Measurements from ENCODE around the gene SURF4.

SURF4 gene

DNA sequence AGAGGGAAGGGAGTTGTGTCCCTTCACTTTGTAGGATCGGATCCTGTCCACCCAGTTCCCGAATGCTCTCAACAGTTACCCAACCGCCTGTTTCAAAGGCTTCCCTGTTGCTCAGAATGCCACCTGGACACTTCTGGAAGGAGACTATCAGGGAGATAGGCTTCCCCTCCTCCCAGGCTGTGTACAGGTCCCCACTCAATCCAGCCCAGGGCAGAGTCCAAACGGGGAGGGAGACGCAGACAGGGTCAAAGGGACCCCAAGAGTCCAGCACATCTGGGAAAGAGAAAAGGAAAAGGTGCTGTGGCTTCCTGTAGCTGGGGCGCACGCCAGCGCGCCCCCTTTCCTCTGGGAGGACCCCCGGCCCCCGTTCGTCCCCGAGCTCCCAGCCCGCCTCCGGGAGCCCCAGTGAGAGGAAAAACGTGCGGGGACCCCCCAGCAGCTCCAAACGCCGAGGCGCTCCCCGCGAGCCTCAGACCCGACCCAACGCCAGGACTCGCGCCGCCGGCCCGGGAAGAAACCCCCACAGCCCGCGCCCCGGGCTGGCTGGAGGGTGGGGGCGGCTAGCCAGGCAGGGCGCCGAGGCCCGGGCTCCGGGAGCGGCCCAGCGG is 640 bp downstream of the SURF4 start:
- DNase-seq (ENCODE audit: low read depth) = no peak
- in situ Hi-C loops (cut with HindIII; ENCODE audit: low sequenced_read_pairs) = loop anchor here (5.0 kb wide), 1 partner anchor 92 kb away; no protein-coding TSS in a partner anchor

GRCh38 chr9:133374612-133375115 is 1.2 kb downstream of the SURF4 start:
- in situ Hi-C loops (cut with HindIII; ENCODE audit: low sequenced_read_pairs) = loop anchor here (5.0 kb wide), 2 partner anchors 43 to 93 kb away; partner anchors contain the start of gene REXO4
- DNase-seq (ENCODE audit: low read depth) = peak; percentile 23
- TF ChIP-seq, protein P1, sequence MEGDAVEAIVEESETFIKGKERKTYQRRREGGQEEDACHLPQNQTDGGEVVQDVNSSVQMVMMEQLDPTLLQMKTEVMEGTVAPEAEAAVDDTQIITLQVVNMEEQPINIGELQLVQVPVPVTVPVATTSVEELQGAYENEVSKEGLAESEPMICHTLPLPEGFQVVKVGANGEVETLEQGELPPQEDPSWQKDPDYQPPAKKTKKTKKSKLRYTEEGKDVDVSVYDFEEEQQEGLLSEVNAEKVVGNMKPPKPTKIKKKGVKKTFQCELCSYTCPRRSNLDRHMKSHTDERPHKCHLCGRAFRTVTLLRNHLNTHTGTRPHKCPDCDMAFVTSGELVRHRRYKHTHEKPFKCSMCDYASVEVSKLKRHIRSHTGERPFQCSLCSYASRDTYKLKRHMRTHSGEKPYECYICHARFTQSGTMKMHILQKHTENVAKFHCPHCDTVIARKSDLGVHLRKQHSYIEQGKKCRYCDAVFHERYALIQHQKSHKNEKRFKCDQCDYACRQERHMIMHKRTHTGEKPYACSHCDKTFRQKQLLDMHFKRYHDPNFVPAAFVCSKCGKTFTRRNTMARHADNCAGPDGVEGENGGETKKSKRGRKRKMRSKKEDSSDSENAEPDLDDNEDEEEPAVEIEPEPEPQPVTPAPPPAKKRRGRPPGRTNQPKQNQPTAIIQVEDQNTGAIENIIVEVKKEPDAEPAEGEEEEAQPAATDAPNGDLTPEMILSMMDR (IDR thresholded peaks at IDR 0.05; ENCODE audit: low read depth, low read length, missing control alignments) = no peak
- peak overlapping the region; percentile 79 for H3K4me3 ChIP-seq (ENCODE audit: low read depth, low read length)

More for the DNA sequence above, 640 bp downstream of the SURF4 start:
- H3K4me3 ChIP-seq (ENCODE audit: low read depth, low read length) = peak overlapping the region; percentile 79
- TF ChIP-seq, protein P1 (IDR thresholded peaks at IDR 0.05; ENCODE audit: low read depth, low read length, missing control alignments) = peak; percentile 13

DNA sequence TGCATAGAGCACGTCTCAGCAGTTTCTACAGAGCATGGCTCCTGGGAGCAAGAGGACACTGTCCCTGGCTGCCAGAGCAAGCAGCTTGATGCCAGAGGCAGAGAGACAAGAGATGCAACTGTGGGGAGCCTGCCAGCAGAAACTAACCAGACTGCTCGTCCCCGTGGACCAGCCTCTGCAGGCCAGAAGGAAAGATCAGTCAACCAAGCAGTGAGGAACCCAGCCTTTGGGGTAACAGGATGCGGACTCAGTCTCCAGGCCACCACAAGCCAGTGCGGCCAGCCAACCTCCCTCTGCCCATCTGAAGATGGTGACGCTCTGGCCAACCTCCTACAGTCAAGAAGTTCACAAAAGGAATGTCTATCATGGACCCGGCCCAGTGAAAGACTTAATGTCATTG is 3.7 kb downstream of the SURF4 start:
- in situ Hi-C loops (cut with HindIII; ENCODE audit: low sequenced_read_pairs) = loop anchor here (5.0 kb wide), 1 partner anchor 45 kb away; the partner anchor contains the start of gene REXO4
- no peak for DNase-seq (ENCODE audit: low read depth)
- TF ChIP-seq, protein P1 (IDR thresholded peaks at IDR 0.05; ENCODE audit: low read depth, low read length, missing control alignments) = no peak
- H3K4me3 ChIP-seq (ENCODE audit: low read depth, low read length) = no peak overlapping the region

DNA sequence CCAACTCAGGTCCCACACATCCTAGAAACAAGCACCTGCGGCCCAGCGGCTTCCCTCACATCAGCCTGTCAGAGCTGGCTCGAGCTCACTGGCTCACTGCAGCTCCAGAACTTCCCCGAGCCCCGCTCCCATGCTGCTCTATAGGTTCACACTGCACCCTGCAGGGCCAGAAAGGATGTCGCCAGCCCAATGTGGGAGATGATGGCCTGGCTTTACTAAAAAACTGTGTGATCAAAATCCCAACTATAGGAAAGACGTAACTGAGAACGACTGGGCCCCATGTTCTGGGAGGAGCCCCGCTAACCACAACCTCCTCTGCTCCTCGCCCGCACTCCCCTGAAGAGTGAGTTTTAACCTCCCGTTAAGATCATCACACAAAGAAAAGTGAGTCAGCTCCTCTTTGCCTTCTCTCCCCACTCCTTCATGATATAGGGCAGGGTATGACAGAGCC is 4.6 kb downstream of the SURF4 start:
- in situ Hi-C loops (cut with HindIII; ENCODE audit: low sequenced_read_pairs) = loop anchor here (5.0 kb wide), 1 partner anchor 46 kb away; the partner anchor contains the start of gene REXO4
- TF ChIP-seq, protein P1 (IDR thresholded peaks at IDR 0.05; ENCODE audit: low read depth, low read length, missing control alignments) = no peak
- H3K4me3 ChIP-seq (ENCODE audit: low read depth, low read length) = no peak overlapping the region
- DNase-seq (ENCODE audit: low read depth) = no peak

DNA sequence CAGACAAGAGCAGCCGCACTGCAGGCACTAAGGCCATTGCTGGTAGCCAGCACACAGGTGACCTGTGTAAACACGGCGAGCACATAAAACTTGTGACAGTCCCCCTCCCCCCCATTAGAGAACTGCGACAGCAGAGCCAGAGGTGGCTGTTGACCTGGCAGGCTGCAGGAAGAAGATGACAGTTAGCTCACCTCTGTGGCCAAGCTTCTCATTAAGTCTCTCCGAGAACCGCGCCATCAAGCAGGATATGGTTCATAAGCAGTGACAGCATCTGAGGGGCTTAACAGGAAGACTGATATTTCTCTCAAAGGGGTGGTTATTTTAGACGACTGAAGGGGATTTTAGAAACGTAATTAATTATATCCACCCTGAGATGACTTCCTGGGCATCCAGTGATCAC is 5.2 kb downstream of the SURF4 start:
- TF ChIP-seq, protein P1 (IDR thresholded peaks at IDR 0.05; ENCODE audit: low read depth, low read length, missing control alignments) = no peak
- H3K4me3 ChIP-seq (ENCODE audit: low read depth, low read length) = no peak overlapping the region
- in situ Hi-C loops (cut with HindIII; ENCODE audit: low sequenced_read_pairs) = loop anchor here (5.0 kb wide), 1 partner anchor 47 kb away; the partner anchor contains the start of gene REXO4
- DNase-seq (ENCODE audit: low read depth) = no peak

DNA sequence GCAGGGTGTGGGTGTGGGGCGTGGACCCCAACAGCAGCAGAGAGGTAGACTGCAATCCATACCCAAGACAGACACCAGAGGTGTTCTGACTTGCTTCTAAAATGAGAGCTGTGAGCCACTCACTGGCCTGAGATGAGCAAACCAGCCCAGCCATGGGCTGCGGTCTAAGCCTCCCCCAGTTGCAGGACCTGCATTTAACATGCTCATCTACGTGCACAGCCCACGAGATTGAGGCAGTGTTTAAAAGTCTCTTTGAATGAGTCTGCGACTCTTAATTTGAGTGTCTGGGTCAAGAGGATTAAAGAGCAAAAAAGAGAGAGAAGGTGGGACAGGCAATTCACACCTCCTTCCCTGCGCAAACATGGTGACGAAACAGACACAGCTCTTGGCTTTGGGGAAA is 5.9 kb downstream of the SURF4 start:
- H3K4me3 ChIP-seq (ENCODE audit: low read depth, low read length) = no peak overlapping the region

More for the DNA sequence above, 5.9 kb downstream of the SURF4 start:
- DNase-seq (ENCODE audit: low read depth) = no peak
- TF ChIP-seq, protein P1 (IDR thresholded peaks at IDR 0.05; ENCODE audit: low read depth, low read length, missing control alignments) = no peak
- in situ Hi-C loops (cut with HindIII; ENCODE audit: low sequenced_read_pairs) = loop anchor here (5.0 kb wide), 1 partner anchor 47 kb away; the partner anchor contains the start of gene REXO4
